ENCODE data around the gene MPPED2. TPM values are rescaled to one million over a fixed set of nuclear protein-coding genes. Genes with fewer than 3 reads are reported as not detected.

Gene MPPED2
- total RNA-seq, 1 donor from 2014 or later = 25.9 TPM

DNA sequence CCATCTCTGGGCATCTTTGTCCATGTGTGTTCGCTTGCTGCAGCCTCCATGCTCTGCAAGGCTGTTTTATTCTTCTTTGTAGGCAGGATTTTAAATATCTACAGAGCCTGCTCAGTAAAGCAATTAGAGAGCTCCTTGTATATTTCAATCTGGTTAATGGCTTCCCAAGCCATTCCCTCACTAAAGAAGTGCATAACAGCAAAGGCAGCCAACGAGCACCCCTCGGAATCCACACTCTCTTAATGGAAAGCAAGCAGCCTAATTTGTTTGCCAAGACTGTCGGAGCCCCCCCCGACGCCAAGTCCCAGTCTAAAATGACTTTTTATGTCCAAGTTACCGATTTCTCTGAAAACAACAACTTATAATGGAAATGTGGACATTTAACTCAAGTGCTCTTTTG, 139.6 kb downstream of the MPPED2 start:
- no peak for DNase-seq (ENCODE audit: low spot score, unreplicated experiment)
- Mint-ChIP-seq H3K27me3 (no peaks in the 10 kb centered on the region), H3K36me3 (ENCODE audit: insufficient read depth) (peaks cover 1% of the 10 kb centered on the region), H3K4me1 (ENCODE audit: low read depth) (peaks cover 23% of the 10 kb centered on the region), H3K9me3 (ENCODE audit: low read depth) (no peaks in the 10 kb centered on the region), H3K27ac (no peak overlapping the region), H3K4me3 (ENCODE audit: low read depth) (no peak overlapping the region)
- TF ChIP-seq, protein P1, sequence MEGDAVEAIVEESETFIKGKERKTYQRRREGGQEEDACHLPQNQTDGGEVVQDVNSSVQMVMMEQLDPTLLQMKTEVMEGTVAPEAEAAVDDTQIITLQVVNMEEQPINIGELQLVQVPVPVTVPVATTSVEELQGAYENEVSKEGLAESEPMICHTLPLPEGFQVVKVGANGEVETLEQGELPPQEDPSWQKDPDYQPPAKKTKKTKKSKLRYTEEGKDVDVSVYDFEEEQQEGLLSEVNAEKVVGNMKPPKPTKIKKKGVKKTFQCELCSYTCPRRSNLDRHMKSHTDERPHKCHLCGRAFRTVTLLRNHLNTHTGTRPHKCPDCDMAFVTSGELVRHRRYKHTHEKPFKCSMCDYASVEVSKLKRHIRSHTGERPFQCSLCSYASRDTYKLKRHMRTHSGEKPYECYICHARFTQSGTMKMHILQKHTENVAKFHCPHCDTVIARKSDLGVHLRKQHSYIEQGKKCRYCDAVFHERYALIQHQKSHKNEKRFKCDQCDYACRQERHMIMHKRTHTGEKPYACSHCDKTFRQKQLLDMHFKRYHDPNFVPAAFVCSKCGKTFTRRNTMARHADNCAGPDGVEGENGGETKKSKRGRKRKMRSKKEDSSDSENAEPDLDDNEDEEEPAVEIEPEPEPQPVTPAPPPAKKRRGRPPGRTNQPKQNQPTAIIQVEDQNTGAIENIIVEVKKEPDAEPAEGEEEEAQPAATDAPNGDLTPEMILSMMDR (IDR thresholded peaks at IDR 0.05; ENCODE audit: unreplicated experiment) = no peak

DNA sequence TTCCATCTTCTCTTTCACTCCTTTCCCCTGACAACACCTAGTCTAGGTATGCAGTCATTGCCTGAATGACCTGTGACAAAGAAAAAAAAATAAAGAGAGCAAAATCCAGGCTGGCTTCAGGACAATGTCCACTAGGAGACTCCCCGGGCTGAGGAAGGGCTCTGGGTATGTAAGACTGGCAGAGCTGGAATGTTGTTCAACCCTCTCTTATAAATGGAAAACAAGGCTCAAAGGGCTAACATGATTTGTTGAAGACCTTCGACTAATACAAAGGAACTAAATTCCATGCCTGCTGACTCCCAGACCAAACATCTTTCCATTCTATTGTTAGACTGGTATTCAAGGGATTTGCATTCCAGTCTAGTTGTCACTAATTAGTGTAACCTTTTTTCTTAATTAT, 141.1 kb downstream of the MPPED2 start:
- Mint-ChIP-seq H3K27ac (no peak overlapping the region), H3K27me3 (no peaks in the 10 kb centered on the region), H3K9me3 (ENCODE audit: low read depth) (no peaks in the 10 kb centered on the region), H3K4me1 (ENCODE audit: low read depth) (peaks cover 23% of the 10 kb centered on the region), H3K36me3 (ENCODE audit: insufficient read depth) (peaks cover 1% of the 10 kb centered on the region), H3K4me3 (ENCODE audit: low read depth) (no peak overlapping the region)
- no peak for DNase-seq (ENCODE audit: low spot score, unreplicated experiment)
- TF ChIP-seq, protein P1 (IDR thresholded peaks at IDR 0.05; ENCODE audit: unreplicated experiment) = no peak

DNA sequence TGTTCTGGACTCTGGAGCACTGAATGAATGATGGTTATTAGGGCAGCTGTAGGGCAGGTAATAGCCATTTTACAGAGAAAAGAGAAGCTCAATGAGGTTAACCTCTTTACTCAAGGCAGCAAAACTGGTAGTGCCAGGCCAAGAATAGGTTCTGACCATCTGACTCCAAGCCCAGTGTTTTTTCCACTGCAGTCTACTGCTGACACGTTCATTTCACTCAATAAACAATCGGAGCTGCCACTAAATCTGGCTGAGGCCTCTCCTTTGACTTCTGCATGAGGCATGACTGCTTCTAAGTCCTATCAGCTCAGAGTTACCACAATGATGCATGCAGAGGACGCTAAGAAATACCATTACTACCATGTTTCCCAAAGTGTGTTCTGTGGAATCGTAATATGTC, 145.6 kb downstream of the MPPED2 start:
- Mint-ChIP-seq H3K4me1 (ENCODE audit: low read depth) (peaks cover 6% of the 10 kb centered on the region), H3K9me3 (ENCODE audit: low read depth) (no peaks in the 10 kb centered on the region), H3K27me3 (no peaks in the 10 kb centered on the region), H3K27ac (no peak overlapping the region), H3K36me3 (ENCODE audit: insufficient read depth) (peaks cover 1% of the 10 kb centered on the region), H3K4me3 (ENCODE audit: low read depth) (no peak overlapping the region)
- TF ChIP-seq, protein P1 (IDR thresholded peaks at IDR 0.05; ENCODE audit: unreplicated experiment) = no peak
- no peak for DNase-seq (ENCODE audit: low spot score, unreplicated experiment)

DNA sequence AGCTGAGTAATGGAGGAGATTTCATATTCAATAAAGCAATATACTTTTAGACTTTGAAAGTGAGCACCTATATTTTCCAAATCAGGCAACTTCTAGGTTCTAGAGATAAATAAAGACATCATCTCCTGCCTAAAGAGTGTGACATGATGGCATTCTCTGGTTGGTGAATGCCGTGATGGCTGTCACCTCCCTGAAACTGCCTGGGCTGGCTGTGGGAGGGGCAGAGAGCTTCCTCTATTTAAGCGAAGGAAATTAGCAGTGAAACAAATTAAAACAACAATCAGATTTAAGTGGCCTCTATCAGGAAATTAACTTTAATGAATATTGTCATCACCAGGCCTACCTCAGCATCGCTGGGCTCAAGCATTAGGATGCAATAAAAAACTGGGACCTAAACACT, 149.4 kb downstream of the MPPED2 start:
- no peaks in the 10 kb centered on the region for H3K9me3 Mint-ChIP-seq (ENCODE audit: low read depth)
- no peaks in the 10 kb centered on the region for H3K36me3 Mint-ChIP-seq (ENCODE audit: insufficient read depth)
- H3K4me1 Mint-ChIP-seq (ENCODE audit: low read depth) = peaks cover 12% of the 10 kb centered on the region
- no peak for DNase-seq (ENCODE audit: low spot score, unreplicated experiment)
- no peaks in the 10 kb centered on the region for H3K27me3 Mint-ChIP-seq
- TF ChIP-seq, protein P1 (IDR thresholded peaks at IDR 0.05; ENCODE audit: unreplicated experiment) = no peak
- H3K4me3 Mint-ChIP-seq (ENCODE audit: low read depth) = no peak overlapping the region
- no peak overlapping the region for H3K27ac Mint-ChIP-seq

DNA sequence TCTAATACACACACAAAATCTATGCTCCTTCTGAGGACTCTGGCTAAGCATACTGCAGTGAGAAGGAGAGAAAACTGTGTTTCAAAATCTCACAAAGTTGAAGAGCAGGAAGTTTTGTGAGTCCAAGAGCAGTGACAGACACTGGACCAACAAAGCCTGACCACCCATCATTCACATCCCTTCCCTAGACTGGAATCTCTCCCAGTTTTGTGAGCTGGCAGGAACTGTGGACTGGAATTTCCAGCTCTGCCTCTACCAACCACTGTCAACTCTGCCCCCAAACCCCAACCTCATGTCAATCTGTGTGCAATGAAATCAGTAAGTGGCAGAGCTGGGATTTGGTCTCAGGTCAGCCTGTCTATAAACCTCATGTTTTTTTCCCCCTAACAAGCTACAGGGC, 150.7 kb downstream of the MPPED2 start:
- no peaks in the 10 kb centered on the region for H3K27me3 Mint-ChIP-seq

More for the DNA sequence above, 150.7 kb downstream of the MPPED2 start:
- Mint-ChIP-seq H3K4me3 (ENCODE audit: low read depth) (no peak overlapping the region), H3K4me1 (ENCODE audit: low read depth) (peaks cover 12% of the 10 kb centered on the region), H3K9me3 (ENCODE audit: low read depth) (no peaks in the 10 kb centered on the region), H3K27ac (no peak overlapping the region), H3K36me3 (ENCODE audit: insufficient read depth) (no peaks in the 10 kb centered on the region)
- TF ChIP-seq, protein P1 (IDR thresholded peaks at IDR 0.05; ENCODE audit: unreplicated experiment) = no peak
- no peak for DNase-seq (ENCODE audit: low spot score, unreplicated experiment)
